ENCODE results near the gene UGDH.

UGDH gene

DNA sequence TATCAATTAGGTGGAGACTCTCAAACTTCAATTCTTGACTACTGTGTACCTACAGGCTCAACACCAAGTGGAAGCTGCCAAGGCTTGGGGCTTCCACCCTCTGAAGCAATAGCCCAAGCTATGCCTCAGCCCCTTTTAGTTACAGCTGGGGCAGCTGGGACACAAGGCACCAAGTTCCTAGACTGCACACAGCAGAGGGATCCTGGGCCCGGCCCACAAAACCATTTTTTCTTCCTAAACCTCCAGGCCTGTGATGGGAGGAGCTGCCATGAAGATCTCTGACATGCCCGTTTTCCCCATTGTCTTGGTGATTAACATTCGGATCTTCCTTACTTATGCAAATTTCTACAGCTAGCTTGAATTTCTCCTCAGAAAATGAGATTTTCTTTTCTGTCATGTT is 3.4 kb upstream of the UGDH start:
- no peak overlapping the region for H3K4me3 ChIP-seq (replicated peaks; ENCODE audit: low read depth, low read length)
- DNase-seq (ENCODE audit: extremely low read depth, low read depth), result no peak
- TF ChIP-seq CTCF (IDR thresholded peaks at IDR 0.05; ENCODE audit: low read depth, low read length, missing control alignments), result no peak

GRCh38 chr4:39529534-39529933 is 2.3 kb upstream of the UGDH start:
- DNase-seq (ENCODE audit: extremely low read depth, low read depth), result no peak
- no peak for TF ChIP-seq CTCF (IDR thresholded peaks at IDR 0.05; ENCODE audit: low read depth, low read length, missing control alignments)
- no peak overlapping the region for H3K4me3 ChIP-seq (replicated peaks; ENCODE audit: low read depth, low read length)

DNA sequence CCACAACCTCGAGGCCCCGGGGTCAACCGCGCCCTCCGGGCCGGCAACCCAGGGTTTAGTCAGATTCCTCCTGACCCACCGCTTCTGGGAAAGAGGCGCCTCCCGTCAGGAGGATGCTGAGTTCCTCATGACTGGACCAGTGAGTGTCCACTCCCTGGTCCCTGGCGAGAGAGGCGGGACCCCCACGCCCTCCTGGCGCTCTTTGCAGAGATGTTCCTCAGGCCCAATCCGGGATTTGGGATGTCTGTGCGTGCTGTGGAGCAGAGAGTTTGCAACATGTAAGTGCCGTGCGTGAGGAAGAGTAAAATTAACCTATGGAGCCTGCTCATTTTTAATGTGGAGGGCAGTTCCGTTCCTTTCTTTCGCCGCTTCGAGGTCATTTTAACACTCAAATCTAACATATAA is 824 bp upstream of the UGDH start:
- no peak for TF ChIP-seq CTCF (IDR thresholded peaks at IDR 0.05; ENCODE audit: low read depth, low read length, missing control alignments)
- DNase-seq (ENCODE audit: extremely low read depth, low read depth), result no peak
- H3K4me3 ChIP-seq (replicated peaks; ENCODE audit: low read depth, low read length), result peak overlapping the region; percentile 94

- TF ChIP-seq CTCF (IDR thresholded peaks at IDR 0.05; ENCODE audit: low read depth, low read length, missing control alignments), result no peak
- peak overlapping the region; percentile 94 for H3K4me3 ChIP-seq (replicated peaks; ENCODE audit: low read depth, low read length)
- DNase-seq (ENCODE audit: extremely low read depth, low read depth), result no peak
Measured at GRCh38 chr4:39526765-39527295, 409 bp downstream of the UGDH start.

- no peak for TF ChIP-seq CTCF (IDR thresholded peaks at IDR 0.05; ENCODE audit: low read depth, low read length, missing control alignments)
- no peak for DNase-seq (ENCODE audit: extremely low read depth, low read depth)
Measured at GRCh38 chr4:39525822-39526690, 1.2 kb downstream of the UGDH start.

DNA sequence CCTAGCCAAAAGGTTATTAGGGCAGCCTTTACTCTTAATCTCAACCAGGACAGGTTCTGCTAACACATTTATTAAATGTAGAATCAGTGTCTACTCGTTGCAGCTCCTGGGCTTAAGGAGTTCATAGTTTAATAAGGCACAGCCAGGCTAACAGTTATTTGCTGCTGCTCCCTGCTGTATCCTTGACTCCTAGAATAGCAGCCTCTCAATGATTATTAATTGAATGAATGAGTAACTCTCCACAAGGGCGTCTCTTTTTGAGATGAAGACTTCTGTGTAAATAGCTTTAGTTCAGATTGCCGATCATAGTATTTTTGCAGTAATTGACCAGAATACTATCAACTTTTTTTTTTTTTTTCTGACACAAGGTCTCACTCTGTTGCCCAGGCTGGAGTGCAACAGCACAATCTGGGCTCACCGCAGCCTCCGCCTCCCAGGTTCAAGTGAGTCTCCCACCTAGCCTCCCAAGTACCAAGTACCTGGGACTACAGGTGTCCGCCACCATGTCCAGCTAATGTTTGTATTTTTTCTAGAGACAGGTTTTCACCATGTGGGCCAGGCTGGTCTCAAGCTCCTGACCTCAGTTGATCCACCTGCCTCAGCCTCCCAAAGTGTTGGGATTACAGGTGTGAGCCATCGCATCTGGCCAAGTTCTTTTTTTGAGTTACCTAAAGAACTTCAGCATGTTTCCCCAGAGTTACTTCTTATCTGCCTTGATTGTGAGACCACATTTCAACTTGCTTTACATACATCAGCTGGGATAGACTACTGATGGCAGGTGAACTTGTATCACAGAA is 2.9 kb downstream of the UGDH start:
- H3K4me3 ChIP-seq (replicated peaks; ENCODE audit: low read depth, low read length), result no peak overlapping the region
- DNase-seq (ENCODE audit: extremely low read depth, low read depth), result no peak
- TF ChIP-seq CTCF (IDR thresholded peaks at IDR 0.05; ENCODE audit: low read depth, low read length, missing control alignments), result no peak

More at GRCh38 chr4:39525822-39526690, 1.2 kb downstream of the UGDH start:
- H3K4me3 ChIP-seq (replicated peaks; ENCODE audit: low read depth, low read length), result peak overlapping the region; percentile 94
